ENCODE data around the gene NINJ2.
"Not testable (repeated sequence)": the region's sequence is repeated elsewhere in the genome, so short reads cannot be mapped to it uniquely, and the experiment has no call there.

The NINJ2 gene, protein sequence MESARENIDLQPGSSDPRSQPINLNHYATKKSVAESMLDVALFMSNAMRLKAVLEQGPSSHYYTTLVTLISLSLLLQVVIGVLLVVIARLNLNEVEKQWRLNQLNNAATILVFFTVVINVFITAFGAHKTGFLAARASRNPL

DNA sequence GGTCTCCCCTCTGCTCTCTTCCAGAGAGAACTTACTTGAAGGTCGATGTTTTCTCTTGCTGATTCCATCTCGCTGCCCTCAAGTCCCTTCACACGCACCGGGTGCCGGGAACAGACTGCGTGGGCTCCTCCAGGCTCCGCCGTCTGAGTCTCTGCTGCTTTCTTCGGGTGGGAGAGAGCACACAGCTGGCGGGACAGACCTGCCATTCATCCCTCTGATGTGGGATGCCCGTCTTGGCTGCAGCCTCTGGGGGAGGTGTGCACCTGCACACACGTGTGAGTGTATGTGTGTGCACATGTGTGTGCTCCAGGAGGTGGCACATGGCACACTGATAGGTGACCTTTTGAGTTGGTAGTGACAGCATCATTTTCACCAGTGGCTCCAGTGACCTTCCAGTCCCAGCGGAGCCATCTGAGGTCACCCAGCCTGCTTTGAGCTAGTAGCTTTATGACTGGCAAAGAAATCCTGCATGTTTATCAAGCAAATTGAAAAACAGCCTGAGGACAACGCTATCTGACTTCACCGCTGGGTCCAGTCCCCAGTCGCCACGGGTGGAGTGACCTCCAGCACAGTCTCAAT lies at the start of gene NINJ2:
Gene NINJ2 (minus strand): TSS at position 153 of the 579 bp plus-strand sequence. CDS start 85 bp downstream, at position 68.
- DNase-seq: peak in 1 of 2 donors; percentile 33

DNA sequence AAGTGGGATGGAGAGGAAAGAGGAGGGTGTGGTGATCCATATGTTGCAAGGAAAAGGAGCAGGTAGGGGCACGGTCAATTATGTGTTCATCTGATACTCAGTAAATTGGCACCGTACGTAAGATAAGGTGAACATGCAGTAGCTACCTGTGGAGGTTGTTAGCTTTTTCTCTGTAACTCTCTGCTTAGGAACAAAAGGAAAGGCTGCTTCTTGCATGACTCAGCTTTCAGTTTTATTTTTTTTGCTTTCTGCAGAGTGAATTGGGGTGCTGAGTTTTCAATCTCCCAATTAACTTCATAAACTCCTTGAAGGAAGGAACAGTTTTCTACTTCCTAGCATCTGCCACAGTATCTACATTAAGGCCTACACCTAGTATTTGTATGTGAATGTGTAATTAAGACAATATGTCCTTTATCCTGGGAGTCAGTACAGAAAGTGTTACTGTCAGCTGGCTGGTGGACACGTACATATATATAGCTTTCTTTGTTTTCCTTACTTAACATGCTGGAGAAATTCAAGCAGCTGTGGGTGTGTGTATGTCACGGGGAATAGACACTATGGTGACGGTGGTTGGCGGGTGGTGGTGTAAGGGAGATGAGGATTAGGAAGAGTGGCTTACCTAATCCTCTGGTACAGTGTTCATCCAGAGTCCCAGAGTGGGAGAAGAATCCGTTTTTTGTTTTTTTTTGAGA lies 49.1 kb upstream of the NINJ2 start:
- no peak for DNase-seq

DNA sequence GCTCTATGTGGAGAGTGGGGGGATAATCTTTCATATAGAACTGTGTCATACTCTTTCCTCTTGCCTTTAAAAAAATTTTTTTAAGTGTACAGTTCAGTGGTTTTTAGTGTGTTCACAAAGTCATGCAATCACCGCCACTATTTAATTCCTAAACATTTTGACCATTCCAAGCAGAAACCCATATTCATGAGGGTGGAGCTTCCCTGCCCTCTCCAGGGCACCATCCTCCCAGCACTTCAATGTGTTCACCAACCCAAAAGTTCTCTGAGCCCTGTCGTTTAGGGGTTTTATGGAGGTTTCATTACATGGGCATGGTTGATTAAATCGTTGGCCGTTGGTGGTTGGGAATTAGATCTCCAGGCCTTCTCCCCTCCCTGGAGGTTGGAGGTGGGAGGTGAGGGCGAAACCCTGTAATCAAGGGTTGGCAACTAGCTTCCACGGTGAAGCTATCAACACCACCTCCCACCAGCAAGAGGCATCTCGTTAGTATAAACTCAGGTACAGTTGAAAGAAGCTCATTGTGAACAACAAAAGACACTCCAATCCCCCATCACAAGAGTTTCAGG lies 46.3 kb upstream of the NINJ2 start:
- DNase-seq: no peak

DNA sequence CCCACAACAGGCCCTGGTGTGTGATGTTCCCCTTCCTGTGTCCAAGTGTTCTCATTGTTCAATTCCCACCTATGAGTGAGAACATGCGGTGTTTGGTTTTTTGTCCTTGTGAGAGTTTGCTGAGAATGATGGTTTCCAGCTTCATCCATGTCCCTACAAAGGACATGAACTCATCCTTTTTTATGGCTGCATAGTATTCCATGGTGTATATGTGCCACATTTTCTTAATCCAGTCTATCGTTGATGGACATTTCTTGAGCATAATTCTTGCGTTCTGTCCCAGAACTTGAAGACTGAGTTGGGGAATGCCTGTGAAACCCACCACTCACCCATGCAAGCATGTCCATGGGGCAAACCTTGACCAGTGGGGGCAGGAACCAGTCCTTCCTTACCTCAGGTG lies 44.8 kb upstream of the NINJ2 start:
- DNase-seq: not testable (repeated sequence)

DNA sequence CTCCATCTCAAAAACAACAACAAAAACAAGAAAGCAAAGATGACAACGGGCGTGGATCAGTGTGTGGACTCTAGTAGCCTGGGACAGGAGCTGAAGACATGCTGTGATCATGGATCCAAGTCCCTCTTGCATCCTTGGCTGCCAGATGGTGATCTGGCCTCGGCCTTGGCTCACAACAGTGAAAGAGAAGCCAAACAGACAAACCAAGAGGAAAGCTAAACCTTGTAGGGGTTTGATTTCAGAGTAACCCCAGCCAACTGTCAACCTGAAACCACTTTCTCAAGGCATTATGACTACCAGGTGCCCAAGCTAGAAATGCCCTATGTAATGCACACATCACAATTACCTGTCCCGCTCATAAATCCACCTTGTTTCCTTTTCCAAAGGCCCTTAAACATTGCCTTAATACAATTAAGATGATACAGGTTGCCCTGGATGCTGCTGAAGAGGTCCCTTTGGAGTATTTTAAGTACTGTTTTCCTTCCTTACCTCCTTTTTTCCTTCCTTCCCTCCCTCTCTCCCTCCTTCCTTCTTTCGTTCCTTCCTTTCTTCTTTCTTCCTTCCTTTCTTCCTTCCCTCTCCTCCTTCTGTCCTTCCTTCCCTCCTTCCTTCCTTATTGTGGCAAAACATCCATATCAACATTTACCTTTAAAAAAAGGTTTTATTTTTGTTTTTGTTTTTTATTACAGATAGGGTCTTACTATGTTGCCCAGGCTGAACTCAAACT lies 41.4 kb upstream of the NINJ2 start:
- DNase-seq: no peak

DNA sequence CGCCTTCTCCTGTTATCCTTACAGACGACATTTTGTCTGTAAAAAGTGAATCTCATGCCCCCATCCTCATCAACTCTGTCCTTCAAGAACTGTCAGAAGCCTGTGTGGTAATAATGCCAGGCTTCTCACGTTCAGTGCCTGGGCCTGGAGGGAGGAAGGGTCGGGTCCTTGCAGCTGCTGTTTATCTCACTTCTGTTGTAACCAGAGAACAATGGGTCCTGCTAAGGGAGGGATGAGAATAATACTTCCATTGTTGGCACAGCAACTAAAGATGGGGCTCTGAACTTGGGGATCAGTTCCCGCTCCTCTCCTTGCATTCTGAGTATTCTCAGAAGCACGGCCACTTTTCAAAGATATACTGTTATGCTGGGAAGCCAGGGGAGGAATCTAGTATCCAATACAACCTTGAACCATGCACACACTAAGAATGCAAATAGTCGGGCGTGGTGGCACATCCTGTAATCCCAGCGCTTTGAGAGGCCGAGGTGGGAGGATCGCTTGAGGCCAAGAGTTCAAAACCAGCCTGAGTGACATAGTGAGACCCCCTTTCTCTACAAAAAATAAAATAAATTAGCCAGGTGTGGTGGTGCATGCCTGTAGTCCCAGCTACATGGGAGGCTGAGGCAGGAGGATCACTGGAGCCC lies 38.8 kb upstream of the NINJ2 start:
- no peak for DNase-seq

DNA sequence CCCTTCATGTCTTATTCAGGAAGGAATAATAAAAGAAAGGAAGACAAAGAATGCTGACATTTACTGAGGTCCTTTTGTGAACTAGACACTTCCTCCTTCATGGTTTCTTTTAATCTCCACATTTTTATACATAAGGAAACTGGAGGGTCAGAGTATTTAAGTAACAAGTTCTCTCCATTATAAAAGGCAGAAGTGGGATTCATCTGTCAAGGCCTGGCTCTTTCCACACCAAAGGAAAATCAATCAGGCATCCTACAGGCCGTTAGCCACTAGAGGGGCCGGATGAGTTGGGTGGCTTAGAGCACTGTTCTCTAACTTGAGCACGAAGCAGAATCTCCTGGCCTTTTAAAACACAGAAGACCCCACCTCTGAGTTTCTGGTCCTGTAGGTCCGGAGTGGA lies 36.8 kb upstream of the NINJ2 start:
- no peak for DNase-seq

DNA sequence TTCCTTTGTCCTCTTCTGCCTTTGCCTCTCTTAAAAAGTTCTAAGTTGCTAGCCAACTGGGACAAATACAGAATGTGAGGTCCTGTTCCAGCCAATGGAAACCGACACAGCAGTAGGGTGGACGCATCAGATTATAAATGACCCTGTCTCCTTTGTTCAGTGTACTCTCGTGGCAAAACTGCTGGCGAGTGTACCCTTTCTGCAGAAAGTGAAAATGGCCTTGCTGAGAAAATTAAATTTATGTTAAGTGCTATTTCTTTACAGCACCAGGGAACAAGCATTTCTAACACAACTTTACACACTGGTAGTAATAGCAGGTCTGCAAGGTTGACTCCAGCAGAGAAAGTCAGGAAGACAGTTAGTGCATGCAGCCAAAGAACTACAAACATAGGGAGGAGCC lies 35.0 kb upstream of the NINJ2 start:
- not testable (repeated sequence) for DNase-seq

DNA sequence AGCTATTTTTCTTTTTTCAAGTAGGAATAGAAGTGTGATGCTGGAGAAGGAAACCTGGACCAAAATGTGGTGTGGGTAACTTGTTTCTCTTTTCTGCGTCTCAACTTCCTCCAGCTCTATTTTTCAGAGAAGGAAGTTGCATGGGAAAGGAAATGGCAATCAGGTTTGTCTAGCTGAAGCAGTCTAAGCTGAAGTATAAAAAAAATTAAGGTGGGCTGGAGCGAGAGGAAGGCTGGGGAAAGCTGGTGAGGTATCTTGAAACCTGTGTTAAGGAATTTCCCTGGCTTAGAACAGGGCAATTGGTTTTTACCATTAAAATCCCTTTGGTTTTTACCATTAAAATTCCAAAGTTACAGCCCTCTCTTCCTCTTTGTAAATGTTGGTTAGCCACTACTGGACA lies 34.2 kb upstream of the NINJ2 start:
- DNase-seq: no peak

DNA sequence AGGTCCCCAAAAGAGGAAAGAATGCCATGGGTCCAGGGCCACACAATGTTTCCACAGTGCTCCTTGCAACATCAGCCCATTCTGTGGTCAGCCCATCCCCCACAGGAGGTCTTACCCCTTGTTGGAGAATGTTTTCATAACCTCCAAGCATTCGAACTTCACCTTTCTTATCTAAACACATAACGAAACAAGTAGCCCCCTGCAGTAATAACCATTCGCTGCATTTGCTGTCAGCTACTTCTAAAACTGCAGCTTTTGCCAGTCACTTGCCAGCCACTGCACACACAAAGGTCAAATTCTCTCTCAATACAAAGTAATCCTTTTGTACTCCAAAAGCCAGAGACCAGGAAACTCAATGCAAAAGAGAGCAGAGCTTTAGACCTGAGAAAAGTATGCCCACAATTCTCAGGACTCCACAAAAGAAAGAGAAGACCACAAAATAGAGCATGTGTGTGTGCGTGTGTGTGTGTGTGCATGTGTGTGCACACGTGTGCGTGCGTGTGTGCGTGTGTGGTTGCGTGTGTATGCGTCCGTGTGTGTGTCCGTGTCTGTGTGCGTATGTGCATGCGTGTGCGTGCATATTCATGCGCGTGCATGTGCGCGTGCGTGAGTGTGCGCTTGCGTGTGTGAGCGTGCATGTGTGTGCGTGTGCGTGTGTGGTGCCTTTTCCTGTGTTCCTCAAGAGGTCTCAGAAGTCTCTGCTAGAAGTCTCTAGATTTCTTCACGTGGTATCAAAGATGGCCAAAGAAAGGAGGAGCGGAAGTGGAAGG lies 31.7 kb upstream of the NINJ2 start:
- DNase-seq: no peak

DNA sequence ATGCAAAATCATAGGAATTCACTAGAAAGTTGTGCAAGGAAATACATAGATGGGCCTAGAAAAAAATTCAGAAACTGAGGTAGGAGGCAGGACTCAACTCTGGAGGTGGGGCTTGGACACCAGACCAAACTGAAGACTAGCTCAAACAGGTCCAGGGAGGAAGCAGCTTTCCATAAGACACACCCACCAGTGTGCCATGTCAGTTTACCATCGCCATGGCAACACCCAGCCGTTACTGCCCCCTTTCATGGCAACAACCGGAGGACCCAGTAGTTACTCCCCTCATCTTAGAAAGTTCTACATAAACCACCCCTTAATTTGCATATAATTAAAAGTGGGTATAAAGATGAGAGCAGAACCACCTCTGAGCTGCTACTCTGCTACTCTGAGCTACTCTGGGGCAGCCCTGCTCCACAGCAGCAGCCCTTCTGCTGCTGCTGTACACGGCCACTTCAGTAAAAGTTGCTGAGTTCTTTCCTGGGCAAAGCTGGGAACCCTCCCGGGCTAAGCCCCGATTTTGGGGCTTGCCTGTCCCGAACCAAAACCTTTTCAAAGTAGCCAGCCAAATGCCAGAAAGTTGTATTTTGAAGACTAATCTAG lies 30.8 kb upstream of the NINJ2 start:
- DNase-seq: no peak

DNA sequence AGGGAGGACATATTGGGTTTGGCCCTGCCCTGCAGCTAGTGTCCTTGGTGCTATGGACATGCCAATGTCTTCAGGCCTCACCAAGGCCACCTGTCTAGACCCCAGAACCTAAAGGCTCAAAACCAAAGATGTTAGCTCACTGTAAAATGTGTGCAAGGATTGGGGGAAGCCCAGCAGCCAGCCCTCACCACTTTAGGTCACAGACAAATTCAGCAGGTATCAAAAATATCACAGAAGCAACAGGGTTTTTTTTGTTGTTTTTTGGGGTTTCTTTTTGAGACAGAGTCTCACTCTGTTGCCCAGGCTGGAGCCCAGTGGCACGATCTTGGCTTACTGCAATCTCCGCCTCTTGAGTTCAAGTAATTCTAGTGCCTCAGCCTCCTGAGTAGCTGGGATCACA lies 29.0 kb upstream of the NINJ2 start:
- no peak for DNase-seq

DNA sequence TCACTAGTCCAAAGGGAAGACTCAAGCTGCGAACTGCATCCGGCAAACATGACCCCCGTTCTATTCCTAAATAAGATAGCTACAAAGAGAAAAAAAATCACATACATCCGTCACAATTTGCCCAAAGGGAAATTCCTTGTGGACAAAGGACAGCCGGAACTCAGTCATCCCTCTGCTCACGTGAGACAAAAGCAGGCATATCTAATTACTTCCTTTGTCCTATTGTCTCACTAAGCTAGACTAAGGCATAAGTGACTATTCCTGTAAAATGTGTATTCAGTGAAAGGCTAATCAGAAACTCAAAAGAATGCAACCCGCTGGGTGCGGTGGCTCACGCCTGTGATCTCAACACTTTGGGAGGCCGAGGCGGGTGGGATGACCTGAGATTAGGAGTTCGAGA lies 27.2 kb upstream of the NINJ2 start:
- DNase-seq: no peak

DNA sequence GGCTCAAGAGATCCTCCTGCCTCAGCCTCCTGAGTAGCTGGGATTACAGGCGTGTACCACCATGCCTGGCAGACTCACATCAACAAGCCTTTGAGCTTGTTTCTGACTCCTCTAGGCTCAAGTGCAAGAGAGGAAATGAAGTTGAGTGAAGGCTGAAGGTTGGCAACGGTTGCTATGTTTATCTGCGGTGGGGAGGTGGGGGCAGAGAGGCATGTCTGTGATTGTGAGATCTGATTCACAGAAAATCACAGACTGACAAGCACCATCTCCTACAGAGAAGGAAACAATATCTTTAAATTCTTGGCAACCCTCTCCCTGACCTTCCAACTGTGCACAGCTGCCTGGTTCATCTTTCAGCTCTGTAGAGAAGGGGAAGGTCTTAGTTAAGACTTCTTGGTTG lies 22.1 kb upstream of the NINJ2 start:
- DNase-seq: peak; percentile 59 to 74

DNA sequence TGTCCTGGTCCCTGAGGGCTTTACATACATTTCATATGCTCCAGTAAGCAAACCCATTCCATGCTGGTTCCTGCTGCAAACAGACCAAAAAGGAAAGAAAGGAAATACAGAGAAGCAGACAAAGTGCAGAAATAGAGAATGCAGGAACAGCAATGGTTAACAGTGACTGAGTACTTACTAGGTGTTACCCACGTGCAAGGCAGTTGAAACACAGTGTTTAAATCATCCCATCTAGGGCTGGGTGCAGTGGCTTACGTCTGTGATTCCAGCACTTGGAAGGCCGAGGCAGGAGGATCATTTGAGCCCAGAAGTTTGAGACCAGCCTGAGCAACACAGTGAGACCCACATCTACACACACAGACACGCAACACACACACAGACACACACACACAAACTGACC lies 21.2 kb upstream of the NINJ2 start:
- no peak for DNase-seq

DNA sequence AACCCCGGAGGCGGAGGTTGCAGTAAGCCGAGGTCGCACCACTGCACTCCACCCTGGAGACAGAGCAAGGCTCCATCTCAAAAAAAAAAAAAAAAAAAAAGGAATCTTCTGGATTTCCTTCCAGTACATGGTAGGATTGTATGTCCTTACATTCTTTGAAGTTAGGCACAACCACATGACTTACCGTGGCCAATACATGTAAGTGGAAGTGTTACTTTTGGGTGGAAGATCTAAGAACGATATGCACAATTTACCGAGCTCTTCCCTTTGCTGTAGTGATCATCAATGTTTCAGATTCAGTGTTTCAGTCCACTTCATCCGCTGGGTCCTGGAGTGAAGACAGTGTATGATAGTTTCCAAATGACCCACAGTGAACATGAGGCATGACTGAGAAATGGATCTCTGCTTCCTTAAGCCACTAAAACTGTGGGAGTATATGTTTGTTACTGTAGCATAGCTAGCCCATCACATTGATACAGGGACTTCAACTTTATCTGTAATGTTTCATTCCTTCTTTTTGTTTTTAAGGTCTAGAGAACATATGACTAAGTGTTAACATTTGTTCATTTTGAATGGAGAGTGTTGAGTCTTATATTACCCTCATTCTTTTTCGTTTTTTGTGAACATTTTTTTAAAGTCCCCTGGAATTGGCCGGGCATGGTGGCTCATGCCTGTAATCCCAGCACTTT lies 18.5 kb upstream of the NINJ2 start:
- no peak for DNase-seq

DNA sequence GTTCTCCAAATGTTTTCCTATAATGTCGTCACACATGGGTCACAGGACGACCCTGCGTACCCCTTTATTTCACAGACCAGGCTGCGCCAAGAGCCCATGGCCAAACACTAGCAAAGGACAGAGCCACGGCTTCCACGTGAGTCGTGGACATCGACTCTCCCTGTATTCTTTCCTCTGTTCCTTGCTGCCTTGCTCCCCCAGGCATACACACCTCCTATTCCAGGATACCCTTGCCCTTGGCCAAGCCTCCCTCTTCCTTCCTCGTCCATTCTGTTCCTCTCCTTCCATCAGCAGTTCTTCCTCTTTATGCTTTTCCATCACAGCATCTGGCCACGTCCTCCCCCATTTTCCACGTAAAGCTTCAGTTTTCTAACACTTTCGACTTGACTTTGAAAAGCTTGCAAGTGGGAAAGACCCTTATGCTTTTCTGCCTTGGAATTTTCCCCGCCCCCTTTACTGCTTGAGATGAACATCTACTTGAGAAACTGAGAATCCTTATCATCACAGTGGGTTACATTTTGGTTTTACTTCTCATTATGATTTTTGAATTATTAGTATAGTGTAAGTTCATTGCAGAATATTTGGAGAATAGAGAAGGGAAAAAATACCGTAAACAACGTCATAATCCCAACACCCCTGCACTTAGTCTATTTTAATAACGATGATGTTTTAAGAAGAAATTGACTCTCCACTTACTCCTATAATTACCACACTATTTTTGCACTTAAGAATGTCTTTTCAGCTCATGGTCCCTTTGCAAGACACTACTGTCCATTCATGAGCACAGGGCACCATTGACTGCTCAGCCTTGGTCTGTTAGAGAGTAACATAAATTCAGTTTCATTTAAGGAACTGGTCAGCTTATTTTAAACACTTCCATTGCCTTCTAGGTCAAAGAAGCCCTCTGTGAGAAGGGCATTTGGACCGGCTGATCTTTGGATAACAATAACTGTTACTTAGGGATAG lies 15.8 kb upstream of the NINJ2 start:
- DNase-seq: peak in 1 of 2 donors; percentile 46

DNA sequence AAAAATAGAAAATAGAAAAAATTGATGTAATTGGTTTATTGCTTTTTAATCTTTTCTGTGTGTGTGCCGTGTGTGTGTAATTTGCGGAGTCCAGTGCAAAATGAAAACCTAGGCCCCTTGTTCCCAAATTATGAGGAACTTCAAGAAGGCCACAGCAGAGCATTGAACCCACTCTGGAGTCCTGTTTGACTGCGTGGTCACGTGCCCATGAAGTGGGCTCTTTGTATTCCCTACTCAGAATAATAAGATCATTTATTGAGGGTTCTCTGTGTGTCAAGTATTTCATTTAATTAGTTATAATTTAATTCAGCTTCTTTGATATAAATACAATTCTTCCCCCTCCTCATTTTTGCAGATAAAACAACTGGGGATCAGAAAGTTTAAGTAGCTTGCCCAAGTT lies 12.3 kb upstream of the NINJ2 start:
- DNase-seq: no peak

DNA sequence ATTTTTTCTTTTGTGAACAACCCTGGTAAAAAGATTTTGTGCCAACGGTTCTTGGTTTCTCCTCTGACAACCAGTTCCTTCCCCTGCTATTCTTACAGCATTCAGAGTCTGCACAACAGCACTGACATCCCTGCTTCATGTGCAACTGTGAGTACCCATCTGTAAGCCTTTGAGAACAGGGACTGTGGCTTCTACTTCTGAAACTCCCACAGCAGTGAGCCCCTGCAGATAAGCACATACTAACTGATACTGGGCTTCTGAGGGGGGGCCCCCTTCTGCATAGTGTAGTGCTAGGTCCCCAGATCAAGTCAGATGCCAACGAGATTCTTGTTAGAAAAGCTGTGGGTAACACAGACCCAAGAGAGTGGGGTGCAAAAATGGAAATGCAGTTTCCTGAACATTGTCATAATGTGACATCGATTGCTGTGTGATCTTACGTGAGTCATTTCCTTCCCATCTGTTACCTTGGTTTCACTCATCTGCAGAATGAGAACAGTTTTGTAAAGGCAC lies 11.1 kb upstream of the NINJ2 start:
- DNase-seq: peak; percentile 78 to 84

DNA sequence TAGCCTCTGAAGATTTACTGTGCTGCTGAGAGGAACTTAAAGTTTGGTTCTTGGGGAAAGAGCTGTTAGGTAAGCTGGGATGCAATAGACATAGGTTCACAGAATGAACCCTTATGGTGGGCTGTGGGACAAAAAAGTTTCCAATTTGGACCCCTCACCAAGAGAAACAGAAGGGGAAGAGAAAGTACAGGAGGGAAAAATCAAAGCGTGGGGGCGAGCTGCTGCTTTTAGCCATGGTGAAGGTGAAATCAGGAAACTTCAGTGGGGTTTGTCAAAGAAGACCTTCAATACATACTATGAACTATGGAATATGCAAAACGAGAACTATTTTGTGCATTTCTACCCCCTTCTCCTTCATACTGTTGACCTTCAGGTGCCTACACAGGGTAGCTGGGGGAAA lies 10.6 kb upstream of the NINJ2 start:
- no peak for DNase-seq

Data from stimulated activated CD4-positive, alpha-beta T cell treated with anti-CD3 and anti-CD28 coated beads, Interleukin-2, amount 100 ng/mL, for 24 hours (primary cell).